Psoas muscle (tissue), 8 donors: ENCODE data around the gene OR8B3. TPM values are rescaled to one million over a fixed set of nuclear protein-coding genes. Genes with fewer than 3 reads are reported as not detected.
A peak's percentile ranks its signal among the peaks of the same experiment; 100 is the strongest.

ENCODE experiments used
- ATAC-seq, 4 donors: fragments of 200-7000 bp; cut with Tn5 transposase; one replicate each; pipeline ENCODE4 v1.9.1; 2020; ENCODE audit warnings: moderate library complexity in 3 of 4, mild to moderate bottlenecking in 2 of 4
- DNase-seq, 2 donors: peaks; one replicate each; pipeline ENCODE4 v3.0.0-alpha.2; 2020
- H3K27ac ChIP-seq: fragments of 200-600 bp; one replicate; pipeline ENCODE4 v1.8.0; 2022
- H3K27me3 ChIP-seq, 3 donors: fragments of 200-600 bp in 1 of 3; one replicate each; pipeline versions ENCODE4 v1.6.1 to v1.8.0; 2013 to 2022; ENCODE audit warnings: low read length in 2 of 3, mild to moderate bottlenecking in 2 of 3, moderate library complexity in 1 of 3; ENCODE audit not compliant: insufficient read depth in 3 of 3
- H3K36me3 ChIP-seq, 2 donors: fragments of 200-600 bp in 1 of 2; one replicate each; pipeline versions ENCODE4 v1.6.1 to v1.8.0; 2013 to 2022; ENCODE audit warnings: low read depth in 1 of 2, mild to moderate bottlenecking in 1 of 2, moderate library complexity in 1 of 2; ENCODE audit not compliant: insufficient read depth in 1 of 2
- H3K4me1 ChIP-seq: fragments of 200-600 bp; one replicate; pipeline ENCODE4 v1.8.0; 2022
- H3K4me3 ChIP-seq: fragments of 200-600 bp; one replicate; pipeline ENCODE4 v1.8.0; 2022; ENCODE audit warnings: mild to moderate bottlenecking
- H3K9me3 ChIP-seq: fragments of 200-600 bp; one replicate; pipeline ENCODE4 v1.8.0; 2022
- WGBS, 3 donors: extraction: QIAGEN DNeasy Blood & Tissue Kit; methylation state at CpG; one replicate each; pipeline versions ENCODE4 v1.1.6 to v1.1.7; 2013; 5-methylcytosine and 5-hydroxymethylcytosine counted together
- intact Hi-C, 2 donors: fragments of 100-400 bp; cut with DNase I; formaldehyde crosslinking; loops; one replicate each; pipeline versions ENCODE4 v1.11.0 to v1.14.2; 2022
- polyA plus RNA-seq, 3 donors: library from polyadenylated mRNA; stranded (reverse); fragments of 200-250 nt; gene quantifications; one replicate each; pipeline ENCODE4 v1.2.3, GENCODE V29; 2013
- total RNA-seq, 4 donors: library from RNA; stranded (reverse); fragmentation: NEBNext Ultra II Directional in 2 of 4; extraction: Animal tissue kit (Norgen Biotek cat#: 25700) in 2 of 4; gene quantifications; one replicate each; pipeline versions ENCODE4 v1.2.1 to v1.2.4, GENCODE V29; 2021 to 2023
- TF ChIP-seq, protein P1 (sequence below): fragments of 200-600 bp; IDR thresholded peaks from one replicate; pipeline ENCODE4 v1.8.0; 2022; ENCODE audit warnings: antibody characterized with exemption
- donor health status: healthy with polysubstance abuse.
- donor health status: DM: no; HTN: no; CAD: no; lungs with moderate emphysema.
- donor health status: Bipolar disorder and iron deficiency.
- donor health status: healthy.
- donor health status: DM: yes; HTN: yes; CAD: no.
- donor health status: DM: no; HTN: no; CAD: no.
- donor health status: DM: no; HTN: no; CAD: no.
- donor health status: DM: yes; HTN: yes; CAD: no.

OR8B3 gene
- total and polyA plus RNA-seq, 7 donors, result not detected

DNA sequence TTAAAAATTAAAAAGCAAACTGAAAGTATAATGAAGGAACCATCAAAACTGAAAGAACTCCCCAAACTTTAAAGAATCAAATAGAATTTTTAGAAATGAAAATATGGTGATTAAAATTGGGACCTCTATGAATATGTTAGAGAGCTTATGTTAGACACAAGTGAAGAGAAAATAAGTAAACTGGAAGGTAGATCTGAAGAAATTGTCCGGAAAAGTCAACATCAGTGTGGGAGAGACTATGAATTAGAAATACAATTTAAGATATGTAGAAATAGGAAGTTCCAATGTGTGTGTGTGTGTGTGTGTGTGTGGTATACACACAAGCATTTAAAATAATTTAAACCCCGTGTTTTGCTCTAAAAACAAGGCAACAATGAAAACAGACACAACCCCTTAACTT lies 30.8 kb upstream of the OR8B3 start:
- intact Hi-C loops, result no loop called here
- no peaks in the 10 kb centered on the region for H3K27me3 ChIP-seq
- TF ChIP-seq, protein P1, sequence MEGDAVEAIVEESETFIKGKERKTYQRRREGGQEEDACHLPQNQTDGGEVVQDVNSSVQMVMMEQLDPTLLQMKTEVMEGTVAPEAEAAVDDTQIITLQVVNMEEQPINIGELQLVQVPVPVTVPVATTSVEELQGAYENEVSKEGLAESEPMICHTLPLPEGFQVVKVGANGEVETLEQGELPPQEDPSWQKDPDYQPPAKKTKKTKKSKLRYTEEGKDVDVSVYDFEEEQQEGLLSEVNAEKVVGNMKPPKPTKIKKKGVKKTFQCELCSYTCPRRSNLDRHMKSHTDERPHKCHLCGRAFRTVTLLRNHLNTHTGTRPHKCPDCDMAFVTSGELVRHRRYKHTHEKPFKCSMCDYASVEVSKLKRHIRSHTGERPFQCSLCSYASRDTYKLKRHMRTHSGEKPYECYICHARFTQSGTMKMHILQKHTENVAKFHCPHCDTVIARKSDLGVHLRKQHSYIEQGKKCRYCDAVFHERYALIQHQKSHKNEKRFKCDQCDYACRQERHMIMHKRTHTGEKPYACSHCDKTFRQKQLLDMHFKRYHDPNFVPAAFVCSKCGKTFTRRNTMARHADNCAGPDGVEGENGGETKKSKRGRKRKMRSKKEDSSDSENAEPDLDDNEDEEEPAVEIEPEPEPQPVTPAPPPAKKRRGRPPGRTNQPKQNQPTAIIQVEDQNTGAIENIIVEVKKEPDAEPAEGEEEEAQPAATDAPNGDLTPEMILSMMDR, result no peak
- H3K36me3 ChIP-seq, result no peaks in the 10 kb centered on the region
- 73 to 81% (median 76%) methylated on average over 2 of the region's 2 CpGs for WGBS, 3 donors
- no peaks in the 10 kb centered on the region for H3K4me1 ChIP-seq
- peaks cover 3% of the 10 kb centered on the region for H3K9me3 ChIP-seq
- no peak for ATAC-seq
- no peak overlapping the region for H3K27ac ChIP-seq
- no peak overlapping the region for H3K4me3 ChIP-seq
- no peak for DNase-seq

DNA sequence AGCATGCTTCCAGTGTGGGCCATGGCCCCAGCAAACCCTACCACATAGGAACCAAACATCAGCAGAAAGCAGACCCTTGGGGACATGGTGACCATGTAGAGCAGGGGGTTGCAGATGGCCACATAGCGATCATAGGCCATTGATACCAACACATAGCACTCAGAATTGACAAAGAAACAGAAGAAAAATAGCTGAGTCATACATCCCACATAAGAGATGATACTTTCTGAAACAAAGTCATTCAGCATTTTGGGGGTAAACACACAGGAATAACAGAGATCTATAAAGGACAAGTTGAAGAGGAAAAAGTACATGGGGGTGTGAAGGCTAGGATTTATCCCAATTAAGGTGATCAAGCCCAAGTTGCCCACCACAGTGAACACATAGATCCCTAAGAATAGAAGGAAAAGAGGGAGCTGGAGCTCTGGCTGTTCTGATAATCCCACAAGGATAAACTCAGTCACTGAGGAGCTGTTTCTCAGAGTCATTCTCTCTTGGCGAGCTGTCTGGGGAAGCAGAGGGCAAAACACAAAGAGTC lies 25.6 kb upstream of the OR8B3 start, which contains the start of gene OR8B4:
OR8B4 (minus strand) TSS at position 488 of the 538 bp plus-strand sequence; CDS start at position 488, 0 bp downstream.
- H3K27me3 ChIP-seq, result peaks cover 0 to 4% (median 0%) of the 10 kb centered on the region in 3 donors
- no peaks in the 10 kb centered on the region for H3K4me1 ChIP-seq
- H3K36me3 ChIP-seq, result no peaks in the 10 kb centered on the region
- no peak within 1 kb of the TSS for H3K27ac ChIP-seq
- no peak for ATAC-seq
- no peak within 1 kb of the TSS for H3K4me3 ChIP-seq
- TF ChIP-seq, protein P1, result no peak
- WGBS, 3 donors, result 87 to 93% (median 89%) methylated on average over 2 of the region's 2 CpGs
- intact Hi-C loops, result no loop called here
- DNase-seq, result no peak
- H3K9me3 ChIP-seq, result no peaks in the 10 kb centered on the region

DNA sequence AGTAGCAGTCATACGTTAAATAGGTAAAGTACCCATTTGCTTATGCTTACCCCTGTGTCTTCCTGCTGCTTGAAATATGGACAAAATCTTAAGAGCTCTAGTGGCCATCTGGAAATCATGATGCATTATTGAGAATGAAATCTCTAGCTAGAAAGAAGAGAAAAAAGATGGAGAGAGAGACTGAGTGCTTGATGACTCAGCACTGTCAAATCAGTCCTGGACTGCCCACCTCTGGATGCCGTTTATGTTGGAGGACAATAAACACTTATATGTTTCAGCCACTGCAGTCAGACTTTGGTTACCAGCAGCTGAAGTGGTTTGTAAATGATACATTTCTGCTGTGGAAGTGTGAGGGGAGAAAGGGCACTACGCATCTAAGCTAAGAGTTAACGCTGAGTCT lies 22.2 kb upstream of the OR8B3 start:
- H3K4me1 ChIP-seq, result no peaks in the 10 kb centered on the region

DNA sequence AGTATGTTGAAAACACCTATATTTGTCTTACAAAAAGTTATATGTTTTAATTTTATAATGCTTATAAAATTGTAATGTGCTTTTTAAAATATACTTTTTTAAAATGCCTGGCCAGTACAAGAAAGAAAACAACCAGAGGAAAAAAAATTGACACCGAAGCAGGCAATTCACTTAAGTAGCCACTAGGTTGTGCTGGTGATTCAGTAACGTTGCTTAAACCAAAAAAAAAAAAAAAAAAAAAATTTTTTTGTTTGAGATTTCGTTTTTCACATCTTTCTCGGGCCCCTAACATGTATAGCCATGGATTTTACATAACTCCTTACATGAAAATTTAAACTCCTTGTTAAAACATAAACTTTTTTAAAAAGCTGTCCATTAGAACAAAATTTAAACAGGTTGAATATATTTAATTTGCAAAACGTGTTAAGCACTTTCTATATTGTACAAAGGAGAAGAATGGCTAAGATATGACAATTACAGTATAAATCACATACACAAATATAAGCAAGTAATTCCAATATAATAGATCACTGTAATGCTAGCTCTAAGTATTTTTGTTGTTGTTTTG lies 16.6 kb upstream of the OR8B3 start:
- Histone ChIP-seq H3K36me3 (no peaks in the 10 kb centered on the region), H3K4me1 (no peaks in the 10 kb centered on the region), H3K4me3 (no peak overlapping the region), H3K27ac (no peak overlapping the region), H3K27me3 (no peaks in the 10 kb centered on the region), H3K9me3 (no peaks in the 10 kb centered on the region)
- no peak for ATAC-seq
- intact Hi-C loops, result loop anchor here (1.0 to 5.0 kb wide), 2 partner anchors 167 to 171 kb away; no protein-coding TSS in a partner anchor
- 15 to 17% (median 17%) methylated on average over 5 of the region's 5 CpGs for WGBS, 3 donors
- DNase-seq, result no peak
- TF ChIP-seq, protein P1, result peak; percentile 61

More for the DNA sequence above, 22.2 kb upstream of the OR8B3 start:
- no peak overlapping the region for H3K4me3 ChIP-seq
- WGBS, 3 donors, result 83 to 87% (median 85%) methylated on average over 4 of the region's 4 CpGs
- TF ChIP-seq, protein P1, result no peak
- H3K27me3 ChIP-seq, result peaks cover 0 to 4% (median 0%) of the 10 kb centered on the region in 3 donors
- intact Hi-C loops, result no loop called here
- no peaks in the 10 kb centered on the region for H3K9me3 ChIP-seq
- H3K27ac ChIP-seq, result no peak overlapping the region
- no peak for DNase-seq
- H3K36me3 ChIP-seq, result no peaks in the 10 kb centered on the region
- ATAC-seq, result no peak

DNA sequence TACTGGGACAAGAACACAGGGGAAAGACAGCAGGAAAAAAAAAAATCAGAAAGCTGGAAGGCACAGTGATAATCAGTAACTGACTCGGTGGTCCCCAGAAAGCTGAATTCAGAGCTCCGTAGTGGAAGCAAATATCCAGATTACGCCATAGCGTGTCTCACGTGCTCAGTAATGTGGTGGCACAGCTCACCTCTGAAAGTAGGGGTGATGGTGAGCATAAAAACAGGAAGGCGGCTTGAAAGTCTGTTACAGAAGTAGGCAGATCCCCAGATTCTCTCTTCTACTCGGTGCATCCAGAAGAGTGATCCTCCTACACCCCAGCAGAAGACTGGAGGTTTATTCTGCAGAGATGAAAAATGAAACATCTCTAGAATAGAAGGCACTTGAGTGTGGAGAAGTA lies 11.1 kb upstream of the OR8B3 start:
- 80 to 86% (median 83%) methylated on average over 7 of the region's 7 CpGs for WGBS, 3 donors
- Histone ChIP-seq H3K27ac (no peak overlapping the region), H3K4me3 (no peak overlapping the region), H3K36me3 (no peaks in the 10 kb centered on the region), H3K27me3 (no peaks in the 10 kb centered on the region), H3K9me3 (no peaks in the 10 kb centered on the region), H3K4me1 (no peaks in the 10 kb centered on the region)
- DNase-seq (no peak), ATAC-seq (no peak)
- intact Hi-C loops, result no loop called here
- TF ChIP-seq, protein P1, result no peak
